ENCODE results near the gene HPCAL4.

The HPCAL4 gene

DNA sequence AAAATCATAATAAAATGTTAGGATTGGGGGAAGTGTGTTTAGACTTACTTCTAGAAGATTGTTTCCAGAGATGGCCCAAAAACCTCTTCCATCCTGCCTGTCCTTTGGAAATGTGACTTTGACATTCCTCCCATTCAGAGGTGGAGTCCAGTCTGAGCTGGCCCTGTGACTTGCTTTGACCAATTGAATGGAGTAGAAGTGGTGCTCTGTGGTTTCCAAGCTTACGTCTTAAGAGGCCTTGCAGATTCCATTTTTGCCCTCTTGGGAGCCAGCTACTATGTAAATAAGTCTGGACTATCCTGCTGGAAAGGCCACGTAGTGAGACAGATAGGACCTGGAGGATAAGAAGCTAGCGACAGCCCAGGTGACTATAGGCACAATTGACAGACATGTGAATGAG lies 18.0 kb downstream of the HPCAL4 start:
- no peak for DNase-seq

DNA sequence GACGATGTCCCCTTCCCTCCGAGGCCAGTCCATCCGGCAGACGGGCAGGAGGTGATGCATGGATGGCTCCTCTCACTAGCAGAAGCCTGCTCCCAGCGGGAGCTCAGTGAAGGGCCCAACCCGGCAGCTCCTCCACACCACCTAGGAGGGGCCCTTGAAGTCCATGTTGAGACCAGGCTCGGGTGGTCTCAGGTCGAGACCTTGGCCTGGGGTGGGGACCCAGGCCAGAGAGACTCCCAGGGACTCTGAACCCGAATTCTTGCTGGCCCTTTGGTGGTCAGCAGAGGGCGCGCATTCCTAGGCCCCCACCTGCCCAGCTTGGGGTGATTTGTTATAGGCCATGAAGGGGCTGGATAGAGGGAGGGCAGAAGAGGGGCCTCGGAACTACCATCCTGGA lies 18.7 kb downstream of the HPCAL4 start:
- peak; percentile 99 for DNase-seq

DNA sequence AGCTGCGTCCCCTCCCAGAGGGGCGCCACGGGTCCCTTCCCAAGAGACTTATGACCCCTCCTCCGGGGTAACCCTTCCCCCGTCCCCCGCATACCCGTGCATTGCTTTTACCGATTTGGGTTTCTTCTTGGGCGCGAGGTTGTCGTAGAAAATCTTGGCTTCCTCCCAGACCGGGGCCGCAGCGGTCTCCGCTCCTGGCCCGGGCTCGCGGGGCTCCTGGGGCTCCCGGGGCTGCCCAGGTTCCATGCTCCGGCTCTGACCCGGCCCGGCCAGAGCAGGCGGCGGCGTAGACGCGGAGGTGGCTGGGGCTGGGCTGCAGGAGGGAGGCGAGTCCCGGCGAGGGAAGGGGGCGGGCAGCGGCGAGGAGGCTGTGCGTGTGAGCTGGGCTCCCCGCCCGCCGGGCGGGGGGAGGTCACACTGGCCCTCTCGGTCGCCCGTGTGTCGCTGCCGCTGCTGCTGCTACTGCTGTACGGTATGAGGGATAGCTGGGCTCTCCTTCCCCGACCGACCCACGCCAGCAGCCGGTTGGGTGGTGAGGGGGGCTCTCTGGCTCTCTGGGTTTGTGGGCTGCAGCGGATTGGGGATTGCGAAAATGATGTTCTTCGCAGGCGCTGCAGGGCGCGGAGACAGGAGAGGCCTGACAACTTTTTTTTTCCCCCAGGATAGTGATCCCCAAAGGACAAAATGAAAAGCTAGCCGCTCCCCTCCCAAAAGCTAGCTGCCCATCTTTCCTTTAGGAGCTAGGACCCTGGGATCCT lies 19.3 kb downstream of the HPCAL4 start, which contains the start of gene NT5C1A:
NT5C1A (minus strand) TSS at position 315 of the 758 bp plus-strand sequence; CDS start at position 246, 69 bp downstream.
- peak; percentile 99 for DNase-seq

DNA sequence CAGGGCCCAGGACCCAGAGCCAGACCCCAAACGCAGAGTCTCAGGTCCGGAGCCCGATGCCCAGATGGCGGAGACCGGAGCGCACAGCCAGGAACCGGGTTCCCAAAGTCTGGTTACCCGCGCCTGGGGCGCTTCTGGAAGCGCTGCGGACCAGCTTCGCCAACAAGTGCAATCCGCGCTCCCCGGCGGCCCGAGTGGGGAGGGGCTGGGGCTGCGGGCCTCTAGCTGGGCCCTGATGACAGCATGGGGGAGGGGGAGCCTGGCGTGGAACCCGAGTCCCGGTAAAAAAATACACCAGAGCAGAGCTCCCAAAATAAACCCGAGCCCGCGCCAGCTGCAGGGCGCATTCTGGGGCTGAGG lies 19.8 kb downstream of the HPCAL4 start:
- no peak for DNase-seq

DNA sequence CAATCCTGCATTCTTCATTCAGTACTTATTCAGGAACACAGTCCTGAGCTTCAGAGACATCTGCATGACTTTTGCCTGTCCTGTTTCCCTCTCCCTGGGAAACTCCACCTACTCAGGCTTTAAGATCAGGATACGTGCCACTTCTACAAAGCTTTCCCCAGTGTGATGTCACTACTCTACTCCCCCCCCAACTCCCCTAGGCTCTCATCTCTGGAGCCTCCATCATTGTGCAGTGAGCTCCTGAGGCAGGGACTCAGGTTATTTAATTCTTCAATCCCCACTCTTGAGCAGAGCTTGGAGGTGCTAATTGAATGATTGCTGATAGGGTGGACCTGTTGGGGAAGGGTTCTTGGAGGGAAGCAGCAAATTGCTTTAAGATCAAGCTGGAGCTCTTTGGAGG lies 20.5 kb downstream of the HPCAL4 start:
- no peak for DNase-seq

DNA sequence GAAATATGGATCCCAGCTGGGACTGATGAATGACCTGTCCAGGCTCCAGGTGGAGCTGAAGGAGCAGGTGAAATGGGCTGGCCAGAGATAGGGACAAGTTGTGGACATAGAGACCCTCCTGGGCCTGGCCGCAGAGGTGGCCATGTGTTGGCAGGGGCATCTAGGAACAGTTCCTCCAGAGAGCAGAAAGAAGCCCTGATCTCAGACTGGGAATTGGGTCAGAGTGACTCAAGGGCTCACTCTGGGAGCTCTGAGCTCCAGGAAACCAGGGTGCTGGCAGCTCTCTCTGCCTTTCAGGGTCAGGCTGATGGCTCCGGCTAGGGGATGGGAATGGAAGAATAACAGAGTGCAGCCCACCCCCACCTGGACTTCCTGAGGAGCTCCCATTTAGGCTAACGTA lies 22.3 kb downstream of the HPCAL4 start:
- no peak for DNase-seq

DNA sequence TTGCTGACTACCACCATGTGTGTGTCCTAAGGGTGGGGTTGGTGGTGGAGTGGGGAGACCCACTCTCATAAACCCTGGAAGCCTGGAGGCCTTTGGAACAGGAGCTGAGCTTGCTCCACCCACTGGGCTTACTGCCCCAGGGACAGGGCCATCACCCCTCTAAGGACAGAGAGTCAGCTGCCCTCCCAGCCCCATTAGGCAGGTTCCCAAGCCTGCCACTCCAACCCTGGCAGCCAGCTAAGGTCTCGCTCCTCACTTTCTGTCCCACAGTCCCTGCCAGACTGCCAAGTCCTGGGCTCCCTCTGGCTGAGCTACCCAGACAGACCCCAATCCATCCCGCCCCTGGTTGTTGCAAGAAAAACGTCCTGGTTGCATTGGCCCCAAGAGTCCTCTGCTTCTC lies 23.1 kb downstream of the HPCAL4 start:
- DNase-seq: no peak

DNA sequence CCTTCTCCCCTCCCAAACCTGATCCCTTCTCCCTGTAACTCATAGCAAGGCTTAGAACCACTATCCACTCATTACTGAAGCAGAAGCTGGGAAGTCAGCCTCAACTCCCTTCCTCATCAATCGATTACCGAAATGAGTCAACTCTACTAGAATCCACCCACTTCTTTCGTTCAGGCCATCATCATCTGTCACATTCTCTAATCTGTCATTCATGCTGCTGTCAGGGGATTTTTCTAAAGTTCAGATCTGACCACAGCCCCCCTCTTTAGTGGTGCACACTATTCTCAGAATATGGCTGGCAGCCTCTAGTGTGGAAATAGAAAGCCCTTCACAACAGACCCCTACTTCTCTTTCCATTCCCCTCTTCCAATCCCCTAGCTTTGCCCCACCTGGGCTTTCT lies 24.5 kb downstream of the HPCAL4 start:
- no peak for DNase-seq

DNA sequence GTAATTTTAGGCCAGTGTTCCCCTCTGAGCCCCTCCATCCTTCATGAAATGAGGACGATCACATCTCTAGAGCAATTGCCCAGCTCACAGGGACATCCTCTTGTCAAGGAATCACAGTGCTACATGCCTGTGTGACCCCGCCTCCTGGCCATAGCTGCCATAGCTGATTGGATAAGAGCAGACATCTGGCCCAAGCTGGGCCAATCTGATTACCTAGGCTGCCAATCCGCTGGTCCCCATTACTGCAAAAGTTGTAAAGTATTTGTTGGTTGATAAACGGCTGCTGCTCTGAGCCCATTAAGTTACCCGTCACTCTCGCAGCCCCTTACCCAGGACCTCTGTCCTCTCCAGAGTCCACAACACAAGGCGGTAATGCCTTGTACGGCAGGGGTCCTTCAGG lies 27.7 kb downstream of the HPCAL4 start:
- DNase-seq: no peak

DNA sequence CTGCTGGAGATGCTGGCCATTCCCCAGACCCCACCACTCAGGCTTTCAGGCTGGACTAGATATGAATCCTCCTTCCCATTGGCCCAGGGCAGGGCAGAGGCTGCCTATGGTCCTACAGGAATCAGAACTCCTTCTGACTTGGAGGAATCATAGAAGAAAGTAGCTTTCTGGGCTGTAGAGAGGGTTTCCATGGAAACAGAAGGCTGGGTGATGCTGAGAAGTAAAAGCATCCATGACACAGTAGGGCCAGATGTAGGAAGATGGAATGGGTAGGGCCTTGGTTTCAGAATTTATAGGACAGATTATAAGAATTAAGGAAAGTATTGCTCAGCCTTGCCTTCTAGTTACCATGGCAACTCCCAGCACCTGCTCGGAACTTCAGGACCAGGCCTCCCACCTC lies 28.4 kb downstream of the HPCAL4 start:
- no peak for DNase-seq

DNA sequence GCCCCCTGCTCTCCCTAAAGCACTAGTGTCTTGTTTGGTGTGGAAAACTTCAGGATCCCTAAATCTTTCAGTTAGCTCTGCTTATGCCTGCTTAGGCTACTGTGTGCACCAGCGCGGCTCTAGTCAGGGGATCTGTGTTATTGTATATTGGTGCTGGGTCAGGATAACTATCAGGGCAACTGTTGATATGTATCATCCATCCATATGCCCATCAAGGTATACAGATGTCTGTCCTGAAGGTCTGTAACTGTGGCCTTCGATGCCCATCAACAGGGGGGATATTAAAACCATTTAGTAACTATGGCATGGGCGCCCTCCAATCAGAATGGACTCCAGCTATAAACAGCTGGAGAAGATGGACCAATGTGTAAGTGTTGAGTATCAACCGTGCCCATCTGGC lies 31.7 kb downstream of the HPCAL4 start:
- DNase-seq: no peak

DNA sequence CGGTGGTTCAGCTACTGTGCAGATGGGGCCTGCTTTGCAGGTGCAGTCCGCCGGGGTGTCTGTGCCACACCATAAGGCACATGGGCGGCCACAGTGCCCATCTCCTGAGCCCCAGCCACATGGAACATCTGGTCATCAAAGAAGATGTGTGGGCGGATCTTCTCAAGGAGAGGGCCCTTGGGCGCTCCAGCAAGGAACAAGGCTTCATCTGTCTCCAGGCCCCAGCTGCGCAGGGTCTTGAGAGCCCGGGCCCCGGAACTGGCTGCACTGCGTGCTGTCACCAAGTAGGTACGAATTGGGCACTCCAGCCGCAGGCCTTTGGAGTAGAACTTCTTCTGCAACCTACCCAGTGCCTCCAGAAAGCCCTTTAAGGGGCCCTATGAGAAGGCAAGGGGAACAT lies 32.1 kb downstream of the HPCAL4 start:
- no peak for DNase-seq

DNA sequence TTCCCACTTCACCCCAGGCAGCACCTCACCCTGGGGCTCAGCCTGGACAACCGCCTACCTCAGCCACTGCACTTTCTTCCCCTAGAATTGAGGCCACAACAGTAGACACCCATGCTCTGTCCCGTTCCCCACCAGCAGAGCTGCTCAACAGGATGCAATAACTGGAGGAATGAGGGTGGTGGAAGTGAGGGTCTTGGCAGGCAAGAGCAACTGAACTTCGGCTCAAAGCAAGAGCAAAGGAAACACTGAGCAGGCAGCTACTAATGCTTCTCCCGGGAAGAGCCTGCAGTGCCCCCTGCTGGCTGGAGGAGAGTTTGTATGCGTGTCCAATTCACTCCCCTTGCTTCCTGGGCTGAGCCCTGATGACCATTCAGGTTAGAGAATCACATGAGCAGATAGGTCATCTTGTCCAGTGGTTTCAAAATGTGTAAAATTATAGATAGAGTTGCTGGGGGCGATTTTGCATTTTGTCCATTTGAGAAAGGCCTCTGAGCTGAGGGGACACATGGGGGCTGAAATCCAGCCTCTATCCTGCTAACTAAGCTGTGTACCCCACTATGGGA lies 33.2 kb downstream of the HPCAL4 start:
- DNase-seq: peak; percentile 100

DNA sequence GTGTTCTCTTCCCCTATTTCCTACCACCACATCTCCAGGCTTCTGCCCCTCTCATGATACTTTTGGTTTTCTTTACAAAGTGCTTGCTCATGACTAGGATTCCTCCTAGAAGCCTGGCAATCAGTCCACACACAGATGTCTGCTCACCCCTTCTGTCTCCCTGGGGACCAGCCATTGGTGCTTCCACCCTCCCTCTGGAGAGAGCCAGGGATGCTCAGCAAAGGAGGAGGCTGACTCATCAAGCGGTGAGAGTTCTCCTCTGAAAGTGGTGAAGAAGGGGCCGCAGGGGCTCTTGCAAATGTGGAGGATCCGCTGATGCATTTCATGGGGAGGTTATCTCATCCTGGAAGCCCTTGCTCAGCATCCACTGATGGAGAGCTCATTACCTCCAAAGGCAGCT lies 33.8 kb downstream of the HPCAL4 start:
- DNase-seq: peak; percentile 93

DNA sequence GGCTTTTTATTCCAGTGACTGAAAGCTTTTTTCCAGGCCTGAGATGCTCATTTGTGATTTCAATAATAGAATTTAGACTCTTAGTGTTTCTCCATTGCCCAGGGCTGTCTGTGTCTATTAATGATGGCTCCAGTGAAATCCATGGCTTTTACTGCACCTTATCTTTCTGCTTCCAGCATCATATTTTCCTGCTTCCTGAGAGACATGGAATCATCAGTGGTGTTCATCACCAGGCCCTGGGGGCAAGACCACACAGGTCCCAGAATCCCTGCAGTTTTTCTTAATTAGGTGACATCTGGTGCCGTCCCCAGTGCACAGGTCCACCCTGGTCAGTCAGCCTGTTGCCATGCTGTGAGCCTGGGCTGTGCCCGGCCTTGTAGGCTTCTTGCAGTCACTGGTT lies 34.8 kb downstream of the HPCAL4 start:
- DNase-seq: peak; percentile 95

DNA sequence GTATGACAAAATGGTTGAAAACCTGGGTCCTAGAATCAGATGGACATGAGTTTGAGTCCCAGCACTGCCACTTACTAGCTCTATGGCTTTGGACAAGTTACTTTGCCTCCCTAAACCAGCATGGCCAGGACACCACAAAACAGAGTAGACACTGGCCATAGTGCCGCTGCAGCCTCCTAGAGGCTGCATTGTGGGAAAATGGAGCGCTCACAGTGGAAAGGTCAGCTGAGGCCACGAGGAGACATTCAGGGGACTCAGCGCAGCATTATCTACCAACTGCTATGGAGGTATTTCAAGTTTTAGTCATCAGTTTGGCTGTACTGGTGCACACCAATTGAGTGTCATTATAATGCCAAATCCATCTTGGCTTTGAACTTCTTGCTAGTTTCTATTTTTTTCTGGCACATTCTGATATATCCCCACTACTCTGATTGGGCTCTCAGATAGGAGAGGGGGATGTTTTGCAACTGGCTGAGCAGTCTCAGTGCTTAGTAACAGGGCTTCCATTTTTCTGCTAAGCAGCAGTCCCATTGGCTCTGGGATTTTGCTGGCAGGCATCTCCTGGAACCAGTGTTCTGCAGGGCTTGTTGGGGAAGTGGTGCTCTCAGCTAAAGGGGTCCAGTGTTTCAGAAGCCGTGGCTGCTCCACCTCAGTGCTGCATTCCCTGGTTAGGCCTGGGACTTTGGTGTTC lies 35.5 kb downstream of the HPCAL4 start:
- DNase-seq: no peak

DNA sequence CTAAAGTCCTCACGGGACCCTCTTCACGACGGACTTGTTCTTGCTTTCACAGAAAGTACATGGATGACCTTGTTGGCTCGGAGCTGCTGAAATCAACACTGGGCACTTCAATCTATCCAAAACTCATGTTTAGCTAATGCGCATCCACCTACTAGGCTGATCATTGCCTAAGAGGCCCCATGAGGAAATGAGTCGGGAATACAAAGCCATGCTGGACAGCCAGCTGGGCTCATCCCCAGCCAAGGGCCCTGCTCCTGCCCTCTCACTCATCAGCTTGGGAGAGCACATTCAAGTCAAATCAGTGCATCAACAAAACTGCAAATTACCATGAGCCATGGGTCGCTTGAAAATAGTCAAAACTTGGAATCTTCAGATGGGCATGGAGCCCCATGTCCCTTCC lies 36.9 kb downstream of the HPCAL4 start:
- no peak for DNase-seq

DNA sequence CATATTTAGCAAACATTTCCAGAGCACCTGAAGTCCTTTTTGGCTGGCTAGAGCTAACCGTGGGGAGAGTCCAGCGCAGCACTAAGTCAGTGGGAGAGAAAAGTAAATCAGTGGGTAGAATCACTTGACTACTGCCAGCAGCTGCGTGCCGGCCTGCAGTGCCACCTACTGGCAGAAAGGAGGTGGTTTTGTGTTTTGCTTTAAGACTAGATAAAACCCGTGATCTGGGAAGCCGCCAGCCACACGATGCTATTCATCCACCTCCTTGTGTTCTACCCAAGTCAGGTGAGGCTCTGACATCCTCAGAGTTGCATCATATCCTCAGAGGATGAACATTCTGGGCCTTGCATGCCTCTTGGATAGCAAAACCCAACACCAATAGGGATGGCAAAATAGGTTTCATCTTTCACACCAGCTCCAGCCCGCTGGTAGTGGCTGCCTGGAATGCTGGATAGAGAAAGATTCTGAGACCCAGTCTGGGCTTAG lies 37.6 kb downstream of the HPCAL4 start:
- DNase-seq: peak; percentile 100

DNA sequence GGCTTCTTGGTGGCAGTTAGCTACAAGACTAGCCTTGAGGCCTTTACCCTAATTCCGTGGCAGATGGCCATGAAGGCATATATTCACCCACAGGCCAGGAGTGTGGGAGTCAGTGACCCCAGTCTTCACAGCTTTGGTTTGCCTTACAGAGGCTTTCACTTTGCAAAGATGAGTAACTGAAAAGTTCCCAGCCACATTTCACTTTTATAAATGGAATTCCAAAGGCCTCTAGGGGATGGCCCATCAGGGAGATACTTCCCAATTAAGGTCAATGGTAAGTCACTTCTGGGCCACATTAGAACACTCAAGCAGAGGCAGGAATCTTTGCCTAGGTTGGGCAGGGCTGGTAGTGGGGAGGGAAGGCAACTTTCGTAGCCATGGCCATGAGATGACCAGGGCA lies 38.7 kb downstream of the HPCAL4 start:
- no peak for DNase-seq

DNA sequence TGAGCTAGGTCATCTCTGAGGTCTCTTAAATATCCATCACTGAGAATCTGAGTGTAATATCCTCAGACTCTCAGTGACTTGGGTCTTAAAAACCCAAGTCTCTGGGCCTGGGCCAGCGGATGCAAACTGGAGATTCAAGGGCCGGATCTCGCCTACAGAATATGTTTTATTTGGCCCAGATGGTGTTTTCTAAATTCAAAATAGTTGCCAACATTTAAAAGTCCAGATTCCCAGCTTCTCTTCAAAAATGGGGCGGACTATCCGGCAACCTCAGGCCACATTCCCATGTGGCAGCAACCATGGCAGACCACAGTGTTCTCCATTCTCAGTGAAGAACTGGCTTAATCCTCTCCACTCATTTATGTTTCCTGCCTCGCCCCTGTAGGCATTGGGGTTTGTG lies 39.1 kb downstream of the HPCAL4 start:
- DNase-seq: no peak

DNA sequence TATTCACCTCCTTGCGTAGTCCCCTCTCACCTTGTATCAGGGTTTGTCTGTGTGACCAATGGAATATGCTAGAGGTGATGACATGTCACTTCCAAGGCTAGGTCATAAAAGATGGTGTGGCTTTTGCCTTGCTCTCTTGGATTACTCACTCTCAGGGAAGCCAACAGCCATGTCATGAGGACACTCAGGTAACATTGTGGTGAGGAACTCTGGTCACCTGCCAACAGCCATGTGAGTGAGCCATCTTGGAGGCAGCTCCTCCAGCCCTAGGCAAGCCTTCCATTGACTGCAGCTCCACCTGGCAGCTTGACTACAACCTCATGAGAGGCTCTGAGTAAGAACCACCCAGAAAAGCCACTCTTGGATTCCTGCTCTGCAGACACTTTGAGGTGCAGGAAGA lies 40.8 kb downstream of the HPCAL4 start:
- DNase-seq: no peak

DNA sequence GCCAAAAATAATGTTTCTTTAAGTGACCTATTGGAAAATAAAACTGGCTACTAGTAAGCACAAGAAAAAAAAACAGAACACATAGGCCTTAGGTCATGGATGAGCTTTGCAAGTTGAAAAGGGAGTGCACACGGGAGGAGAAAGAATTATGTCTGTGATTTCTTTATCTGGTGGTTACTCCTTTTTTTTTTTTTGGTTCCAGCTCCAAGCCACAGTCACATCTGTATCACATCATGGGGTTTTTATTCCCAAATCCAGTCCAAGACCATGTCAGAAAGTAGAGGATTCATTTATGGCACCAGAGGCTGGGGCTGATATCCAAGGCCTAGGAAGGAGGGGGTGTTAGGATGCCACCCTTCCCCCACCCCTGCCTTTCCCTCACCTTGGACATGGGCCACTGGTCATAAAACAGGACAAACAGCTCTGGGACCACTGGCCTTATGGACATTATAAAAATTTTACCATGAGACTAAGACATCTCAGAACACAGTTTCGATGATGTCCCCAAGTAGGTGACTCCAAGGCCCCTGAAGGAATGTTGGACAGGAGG lies 41.5 kb downstream of the HPCAL4 start:
- DNase-seq: no peak

DNA sequence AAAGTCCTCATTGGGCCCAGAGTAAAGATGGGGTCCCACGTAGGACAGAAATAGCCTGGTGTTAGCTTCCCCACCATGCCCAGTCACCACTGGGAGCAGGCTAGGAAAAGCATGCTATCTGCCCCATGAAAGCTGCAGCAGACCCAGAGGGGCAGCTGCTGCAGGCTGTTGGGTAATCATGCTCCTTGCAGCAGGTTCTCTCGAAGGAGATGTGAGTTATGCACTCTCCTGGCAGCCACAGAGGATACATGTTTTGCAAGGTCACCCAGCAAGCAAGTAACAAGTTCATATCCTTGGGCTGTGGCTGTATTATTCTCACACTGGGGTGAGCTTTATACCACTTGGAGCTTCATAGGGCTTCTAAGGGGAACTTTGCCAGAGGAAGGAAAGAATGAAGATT lies 42.7 kb downstream of the HPCAL4 start:
- no peak for DNase-seq

DNA sequence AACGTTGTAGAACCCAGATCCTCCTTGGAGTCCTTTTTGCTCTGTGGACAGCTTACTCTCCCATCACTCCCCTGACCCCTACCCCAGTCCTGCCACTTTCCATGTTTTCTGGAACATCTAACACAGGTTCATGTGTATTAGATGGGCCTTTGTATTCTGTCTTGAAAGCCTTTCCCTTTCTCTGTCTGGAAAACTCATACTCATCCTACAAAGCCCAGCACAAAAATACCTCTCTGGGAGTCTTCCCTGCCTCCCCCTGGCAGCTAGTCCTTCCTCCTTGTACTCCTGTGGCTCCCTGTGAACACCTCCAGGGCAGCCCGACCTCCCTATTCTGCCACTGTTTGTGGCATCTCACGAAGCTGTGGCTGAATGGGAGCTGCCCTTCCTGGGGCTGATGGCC lies 44.0 kb downstream of the HPCAL4 start:
- DNase-seq: no peak

Data from NCI-H1694 (cell line).